ENCODE measurements around the gene SARM1. TPM values are rescaled to one million over a fixed set of nuclear protein-coding genes. Genes with fewer than 3 reads are reported as not detected.

Gene SARM1
- total and polyA plus RNA-seq, 2 of the 13 experiments (the other 11 are each of a cell fraction or from before 2014, with no cell fraction given): 0.73 to 0.86 TPM

DNA sequence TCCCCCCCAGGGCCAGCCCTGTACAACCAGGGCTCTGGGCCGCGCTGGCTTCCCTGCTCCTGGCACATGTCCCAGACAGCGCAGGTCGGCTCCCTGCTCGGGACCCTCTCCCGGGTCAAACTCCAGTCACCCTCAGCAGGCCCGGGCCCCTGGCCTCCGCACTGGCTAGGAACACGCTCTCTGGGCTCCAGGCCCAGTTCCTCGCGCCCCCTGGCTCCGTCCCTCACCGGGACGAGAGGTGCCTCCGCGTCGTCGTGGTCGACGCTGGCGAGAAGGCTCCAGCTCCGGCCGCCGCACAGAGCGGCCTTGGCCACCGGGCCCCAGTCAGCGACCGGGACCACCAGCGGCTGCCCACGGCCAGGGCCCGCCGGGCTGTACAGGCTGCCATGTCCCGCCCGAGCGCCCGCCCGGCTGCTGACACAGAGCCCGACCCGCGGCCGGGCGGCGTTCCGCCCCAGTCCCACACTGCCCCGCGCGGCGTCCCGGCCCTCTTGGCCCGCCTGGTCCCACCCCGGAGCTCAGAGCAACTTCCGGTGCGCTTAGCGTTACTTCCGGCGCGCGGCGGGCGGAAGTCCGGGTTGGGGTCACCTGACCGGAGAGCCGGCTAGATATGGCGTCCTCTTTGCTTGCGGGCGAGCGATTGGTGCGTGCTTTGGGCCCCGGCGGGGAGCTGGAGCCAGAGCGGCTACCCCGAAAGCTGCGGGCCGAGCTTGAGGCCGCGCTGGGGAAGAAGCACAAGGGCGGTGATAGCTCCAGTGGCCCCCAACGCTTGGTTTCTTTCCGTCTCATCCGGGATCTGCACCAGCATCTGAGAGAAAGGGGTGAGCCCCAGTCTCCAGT, 14.2 kb upstream of the SARM1 start, which contains the start of gene POLDIP2 (continued):
- peak; percentile 71; the same call in 1 of the 2 replicates for TF ChIP-seq ZNF766 (CRISPR knock-in tag; IDR thresholded peaks at IDR 0.05; ENCODE audit: borderline replicate concordance)
- TF ChIP-seq, protein P1, sequence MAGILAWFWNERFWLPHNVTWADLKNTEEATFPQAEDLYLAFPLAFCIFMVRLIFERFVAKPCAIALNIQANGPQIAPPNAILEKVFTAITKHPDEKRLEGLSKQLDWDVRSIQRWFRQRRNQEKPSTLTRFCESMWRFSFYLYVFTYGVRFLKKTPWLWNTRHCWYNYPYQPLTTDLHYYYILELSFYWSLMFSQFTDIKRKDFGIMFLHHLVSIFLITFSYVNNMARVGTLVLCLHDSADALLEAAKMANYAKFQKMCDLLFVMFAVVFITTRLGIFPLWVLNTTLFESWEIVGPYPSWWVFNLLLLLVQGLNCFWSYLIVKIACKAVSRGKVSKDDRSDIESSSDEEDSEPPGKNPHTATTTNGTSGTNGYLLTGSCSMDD (CRISPR knock-in tag; IDR thresholded peaks at IDR 0.05): no peak
- TF ChIP-seq, protein P2, sequence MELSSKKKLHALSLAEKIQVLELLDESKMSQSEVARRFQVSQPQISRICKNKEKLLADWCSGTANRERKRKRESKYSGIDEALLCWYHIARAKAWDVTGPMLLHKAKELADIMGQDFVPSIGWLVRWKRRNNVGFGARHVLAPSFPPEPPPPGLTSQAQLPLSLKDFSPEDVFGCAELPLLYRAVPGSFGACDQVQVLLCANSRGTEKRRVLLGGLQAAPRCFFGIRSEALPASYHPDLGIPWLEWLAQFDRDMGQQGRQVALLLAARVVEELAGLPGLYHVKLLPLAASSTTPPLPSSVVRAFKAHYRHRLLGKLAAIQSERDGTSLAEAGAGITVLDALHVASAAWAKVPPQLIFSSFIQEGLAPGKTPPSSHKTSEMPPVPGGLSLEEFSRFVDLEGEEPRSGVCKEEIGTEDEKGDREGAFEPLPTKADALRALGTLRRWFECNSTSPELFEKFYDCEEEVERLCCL (CRISPR knock-in tag; IDR thresholded peaks at IDR 0.05; ENCODE audit: borderline replicate concordance): no peak
- peak; percentile 66; the same call in 1 of the 2 replicates for TF ChIP-seq ISL2 (CRISPR knock-in tag; IDR thresholded peaks at IDR 0.05)
- no peak for TF ChIP-seq ZNF598 (CRISPR knock-in tag; IDR thresholded peaks at IDR 0.05; ENCODE audit: borderline replicate concordance)
- no peak for TF ChIP-seq ZFP37 (CRISPR knock-in tag; IDR thresholded peaks at IDR 0.05; ENCODE audit: borderline replicate concordance)
- TF ChIP-seq ZNF205 (CRISPR knock-in tag; IDR thresholded peaks at IDR 0.05): peak; percentile 84
- peak; percentile 96 for TF ChIP-seq REPIN1 (CRISPR knock-in tag; IDR thresholded peaks at IDR 0.05; ENCODE audit: borderline replicate concordance, low read depth)
- peak; percentile 72; the same call in 1 of the 2 replicates for TF ChIP-seq ZNF670 (CRISPR knock-in tag; IDR thresholded peaks at IDR 0.05; ENCODE audit: borderline replicate concordance)
- TF ChIP-seq MLLT10 (CRISPR knock-in tag; IDR thresholded peaks at IDR 0.05): no peak
